DND-41 (cell line): ENCODE measurements around the gene TRIM29.

Experiments
- ATAC-seq: fragments of 200-7000 bp; cut with Tn5 transposase; 3 replicates; pipeline ENCODE4 v1.9.1; 2021; ENCODE audit warnings: low read depth; ENCODE audit not compliant: insufficient read depth
- DNase-seq: peaks from one replicate; pipeline ENCODE4 v3.0.0-alpha.2; 2020
- H2AFZ ChIP-seq: 2 replicates; pipeline ENCODE4 v1.6.0; 2012; ENCODE audit warnings: low read depth, low read length
- H3K27ac ChIP-seq: 2 replicates; pipeline ENCODE4 v1.5.1; 2012; ENCODE audit warnings: low read length, inconsistent platforms
- H3K27me3 ChIP-seq: fragments of 200-600 bp; sonication (generic); 2 replicates; pipeline ENCODE4 v1.6.0; 2012; ENCODE audit warnings: low read length, mild to moderate bottlenecking, inconsistent platforms; ENCODE audit not compliant: insufficient read depth, poor library complexity
- H3K36me3 ChIP-seq: 2 replicates; pipeline ENCODE4 v1.5.1; 2012; ENCODE audit warnings: low read length, inconsistent platforms; ENCODE audit not compliant: insufficient read depth
- H3K4me1 ChIP-seq: 2 replicates; pipeline ENCODE4 v1.5.1; 2012; ENCODE audit warnings: mild to moderate bottlenecking, low read length; ENCODE audit not compliant: insufficient read depth
- H3K4me2 ChIP-seq: 2 replicates; pipeline ENCODE4 v1.6.0; 2012; ENCODE audit warnings: mild to moderate bottlenecking, moderate library complexity, low read length, inconsistent platforms; ENCODE audit not compliant: insufficient read depth
- H3K4me3 ChIP-seq, 2 experiments: fragments of 200-600 bp in 1 of 2; shearing (Covaris generic) in 1 of 2; 2 replicates each; pipeline ENCODE4 v1.5.1; 2012 to 2016; ENCODE audit warnings: inconsistent platforms in 2 of 2, low read length in 2 of 2, mild to moderate bottlenecking in 2 of 2, low read depth in 1 of 2, moderate library complexity in 1 of 2
- H3K79me2 ChIP-seq: 2 replicates; pipeline ENCODE4 v1.6.0; 2012; ENCODE audit warnings: low read length, inconsistent platforms; ENCODE audit not compliant: insufficient read depth
- H3K9ac ChIP-seq: 2 replicates; pipeline ENCODE4 v1.6.0; 2012; ENCODE audit warnings: low read depth, mild to moderate bottlenecking, inconsistent platforms, low read length, moderate library complexity
- H3K9me3 ChIP-seq: 2 replicates; pipeline ENCODE4 v1.5.1; 2012; ENCODE audit warnings: low read length, moderate library complexity, mild to moderate bottlenecking, inconsistent platforms; ENCODE audit not compliant: insufficient read depth, severe bottlenecking
- H4K20me1 ChIP-seq: 2 replicates; pipeline ENCODE4 v1.6.0; 2012; ENCODE audit warnings: low read length; ENCODE audit not compliant: insufficient read depth
- CTCF ChIP-seq: IDR thresholded peaks from 2 replicates; pipeline ENCODE4 v1.5.1; 2012; ENCODE audit warnings: borderline replicate concordance, low read length, moderate library complexity, mild to moderate bottlenecking; ENCODE audit not compliant: poor library complexity, severe bottlenecking; ENCODE audit errors: extremely low read depth
- EZH2 ChIP-seq: IDR thresholded peaks from 3 replicates; pipeline ENCODE4 v1.6.1; 2012; ENCODE audit warnings: borderline replicate concordance, low read depth, mild to moderate bottlenecking, moderate library complexity, low read length, inconsistent platforms; ENCODE audit not compliant: severe bottlenecking

TRIM29 gene

GRCh38 chr11:120149246-120149645 is 11.3 kb upstream of the TRIM29 start:
- DNase-seq: no peak
- H4K20me1 ChIP-seq: no peaks in the 10 kb centered on the region
- no peaks in the 10 kb centered on the region for H3K4me1 ChIP-seq
- no peak overlapping the region for H3K4me2 ChIP-seq
- H3K4me3 ChIP-seq: no peak overlapping the region
- H3K79me2 ChIP-seq: no peaks in the 10 kb centered on the region
- H3K27me3 ChIP-seq: peaks cover 19% of the 10 kb centered on the region
- H3K36me3 ChIP-seq: no peaks in the 10 kb centered on the region
- ATAC-seq: no peak
- TF ChIP-seq CTCF (no peak), EZH2 (no peak)
- no peaks in the 10 kb centered on the region for H3K9me3 ChIP-seq
- H3K27ac ChIP-seq: no peak overlapping the region
- no peak overlapping the region for H2AFZ ChIP-seq
- H3K9ac ChIP-seq: no peak overlapping the region

GRCh38 chr11:120147950-120148270 is 10.0 kb upstream of the TRIM29 start:
- ATAC-seq (no peak), DNase-seq (no peak)
- no peak overlapping the region for H3K27ac ChIP-seq
- H4K20me1 ChIP-seq: no peaks in the 10 kb centered on the region
- H3K4me1 ChIP-seq: no peaks in the 10 kb centered on the region
- no peak for TF ChIP-seq EZH2
- no peak for TF ChIP-seq CTCF
- no peaks in the 10 kb centered on the region for H3K36me3 ChIP-seq
- no peak overlapping the region for H3K4me2 ChIP-seq
- no peaks in the 10 kb centered on the region for H3K79me2 ChIP-seq
- no peaks in the 10 kb centered on the region for H3K9me3 ChIP-seq
- H2AFZ ChIP-seq: no peak overlapping the region
- H3K4me3 ChIP-seq: no peak overlapping the region
- no peak overlapping the region for H3K9ac ChIP-seq
- peaks cover 16% of the 10 kb centered on the region for H3K27me3 ChIP-seq

GRCh38 chr11:120147094-120147949 is 9.4 kb upstream of the TRIM29 start:
- ATAC-seq (no peak), DNase-seq (no peak)
- TF ChIP-seq CTCF: no peak
- TF ChIP-seq EZH2: no peak
- Histone ChIP-seq H3K27ac (no peak overlapping the region), H4K20me1 (no peaks in the 10 kb centered on the region), H3K4me3 (no peak overlapping the region), H3K27me3 (peaks cover 16% of the 10 kb centered on the region), H3K4me2 (no peak overlapping the region), H3K36me3 (no peaks in the 10 kb centered on the region), H3K79me2 (no peaks in the 10 kb centered on the region), H3K9me3 (no peaks in the 10 kb centered on the region), H2AFZ (no peak overlapping the region), H3K4me1 (no peaks in the 10 kb centered on the region), H3K9ac (no peak overlapping the region)
